Rectal smooth muscle tissue (tissue), 1 donor: Measurements from ENCODE around the gene PLEKHA8.
"Not testable (repeated sequence)": the region's sequence is repeated elsewhere in the genome, so short reads cannot be mapped to it uniquely, and the experiment has no call there.

Experiments used
- H3K27ac ChIP-seq: one replicate; pipeline ENCODE4 v1.7.0; 2013; ENCODE audit warnings: low read depth, low read length, inconsistent platforms
- H3K27me3 ChIP-seq: one replicate; pipeline ENCODE4 v1.7.0; 2013; ENCODE audit warnings: low read length; ENCODE audit not compliant: control insufficient read depth, insufficient read depth
- H3K36me3 ChIP-seq: one replicate; pipeline ENCODE4 v1.7.0; 2013; ENCODE audit warnings: low read length; ENCODE audit not compliant: control insufficient read depth, insufficient read depth
- H3K4me1 ChIP-seq: one replicate; pipeline ENCODE4 v1.7.0; 2013; ENCODE audit warnings: low read length; ENCODE audit not compliant: control insufficient read depth, insufficient read depth
- H3K4me3 ChIP-seq: one replicate; pipeline ENCODE4 v1.7.0; 2013; ENCODE audit warnings: low read length
- H3K9ac ChIP-seq: one replicate; pipeline ENCODE4 v1.7.0; 2013; ENCODE audit warnings: low read length

PLEKHA8 gene

DNA sequence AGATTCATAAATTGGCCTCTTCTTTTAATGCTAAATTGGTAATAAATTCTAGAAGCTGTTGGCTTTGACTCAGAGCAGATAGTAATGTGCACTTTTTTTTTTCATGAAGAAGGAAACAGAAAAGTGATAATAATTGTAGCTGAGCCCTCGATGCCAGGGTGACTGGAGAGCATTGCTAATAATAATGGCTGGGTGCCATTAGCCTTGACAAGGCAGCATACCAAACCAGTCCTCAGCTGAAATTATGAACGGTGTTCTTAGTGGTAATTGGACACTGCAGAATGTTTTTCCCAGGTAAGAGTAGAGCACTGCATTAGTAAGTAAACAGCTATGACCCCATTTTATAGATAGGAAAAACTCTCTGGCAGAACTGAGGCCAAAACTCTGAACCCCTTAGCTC is 18.9 kb downstream of the PLEKHA8 start:
- Histone ChIP-seq H3K27ac (no peak overlapping the region), H3K9ac (no peak overlapping the region), H3K4me3 (no peak overlapping the region), H3K27me3 (no peaks in the 10 kb centered on the region), H3K4me1 (no peaks in the 10 kb centered on the region), H3K36me3 (peaks cover 12% of the 10 kb centered on the region)

DNA sequence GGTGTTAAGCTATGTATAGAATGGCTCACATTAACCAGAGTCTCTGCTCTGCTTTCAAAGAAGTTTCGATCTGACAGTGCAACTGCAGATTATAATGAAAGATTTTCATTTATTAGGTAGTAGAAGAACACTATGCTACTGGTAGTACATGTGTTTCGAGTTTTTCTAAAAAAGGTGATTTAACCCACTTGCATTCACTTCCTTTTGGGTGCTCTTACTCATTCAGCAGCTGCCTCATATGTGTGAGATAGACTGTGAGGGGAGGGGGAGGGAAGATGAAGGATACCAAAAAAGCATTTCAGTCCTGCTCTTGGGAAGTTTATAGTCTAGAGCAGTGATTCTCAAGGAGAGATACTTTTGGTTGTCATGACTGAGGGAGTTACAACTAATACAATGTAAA is 20.4 kb downstream of the PLEKHA8 start:
- Histone ChIP-seq H3K36me3 (peaks cover 14% of the 10 kb centered on the region), H3K27ac (no peak overlapping the region), H3K4me1 (no peaks in the 10 kb centered on the region), H3K4me3 (no peak overlapping the region), H3K9ac (no peak overlapping the region), H3K27me3 (no peaks in the 10 kb centered on the region)

DNA sequence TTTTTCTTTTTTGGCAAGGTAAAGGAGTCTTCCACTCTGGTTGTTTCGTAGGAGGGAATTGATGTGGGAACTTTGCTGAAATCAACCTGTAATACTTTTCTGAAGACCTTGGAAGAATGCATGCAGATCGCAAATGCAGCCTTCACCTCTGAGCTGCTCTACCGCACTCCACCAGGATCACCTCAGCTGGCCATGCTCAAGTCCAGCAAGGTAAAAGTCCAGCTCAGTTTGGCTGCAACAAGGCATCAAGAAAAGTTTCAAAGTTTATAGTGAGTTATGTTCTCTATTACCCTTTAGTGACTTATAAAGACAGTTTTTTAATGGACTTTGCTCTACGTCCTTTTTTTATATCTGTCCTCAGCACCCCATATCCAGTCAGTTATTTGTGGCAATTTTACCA is 21.0 kb downstream of the PLEKHA8 start:
- H3K9ac ChIP-seq: no peak overlapping the region
- no peak overlapping the region for H3K27ac ChIP-seq
- no peak overlapping the region for H3K4me3 ChIP-seq
- no peaks in the 10 kb centered on the region for H3K4me1 ChIP-seq
- H3K27me3 ChIP-seq: no peaks in the 10 kb centered on the region
- peaks cover 14% of the 10 kb centered on the region for H3K36me3 ChIP-seq

DNA sequence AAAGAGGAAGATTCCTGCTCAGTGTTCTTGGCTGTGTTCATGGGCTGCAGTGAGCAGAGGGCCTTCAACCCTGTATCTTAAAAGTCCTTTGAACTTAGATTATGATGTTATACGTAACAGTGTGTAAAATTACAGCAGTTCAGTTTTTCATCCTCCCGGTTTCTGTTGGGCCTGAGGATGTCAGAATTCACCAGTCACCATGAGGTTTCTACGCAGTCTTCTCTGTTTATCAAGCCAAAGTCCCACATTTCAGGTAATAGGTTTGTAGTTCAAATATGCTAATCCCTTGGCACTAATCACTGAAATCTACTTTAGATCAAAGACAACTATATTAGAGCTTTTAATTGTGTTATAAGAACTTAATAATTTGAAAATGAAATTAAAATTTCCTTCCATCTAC is 24.9 kb downstream of the PLEKHA8 start:
- H3K4me3 ChIP-seq: no peak overlapping the region
- H3K36me3 ChIP-seq: peaks cover 4% of the 10 kb centered on the region
- H3K27ac ChIP-seq: no peak overlapping the region
- H3K4me1 ChIP-seq: no peaks in the 10 kb centered on the region
- H3K27me3 ChIP-seq: no peaks in the 10 kb centered on the region
- H3K9ac ChIP-seq: no peak overlapping the region

DNA sequence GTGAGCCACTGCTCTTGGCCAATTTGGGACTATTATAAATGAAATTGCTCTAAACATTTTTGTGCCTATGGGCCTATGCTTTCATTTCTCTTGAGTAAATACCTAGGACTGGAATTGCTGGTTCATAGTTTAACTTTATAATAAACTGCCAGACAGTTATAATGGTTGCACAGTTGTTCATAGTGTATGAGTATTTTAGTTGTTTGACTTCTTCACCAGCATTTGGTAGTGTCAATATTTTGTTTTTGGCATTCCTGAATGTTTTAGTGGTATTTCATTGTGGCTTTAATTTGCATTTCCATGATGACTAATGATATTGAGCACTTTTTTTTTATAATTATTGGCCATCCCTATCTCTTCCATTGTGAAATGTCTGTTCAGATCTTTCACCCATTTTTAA is 29.5 kb downstream of the PLEKHA8 start:
- no peak overlapping the region for H3K4me3 ChIP-seq
- H3K27ac ChIP-seq: no peak overlapping the region
- no peaks in the 10 kb centered on the region for H3K27me3 ChIP-seq
- H3K9ac ChIP-seq: no peak overlapping the region
- H3K4me1 ChIP-seq: no peaks in the 10 kb centered on the region
- H3K36me3 ChIP-seq: no peaks in the 10 kb centered on the region

DNA sequence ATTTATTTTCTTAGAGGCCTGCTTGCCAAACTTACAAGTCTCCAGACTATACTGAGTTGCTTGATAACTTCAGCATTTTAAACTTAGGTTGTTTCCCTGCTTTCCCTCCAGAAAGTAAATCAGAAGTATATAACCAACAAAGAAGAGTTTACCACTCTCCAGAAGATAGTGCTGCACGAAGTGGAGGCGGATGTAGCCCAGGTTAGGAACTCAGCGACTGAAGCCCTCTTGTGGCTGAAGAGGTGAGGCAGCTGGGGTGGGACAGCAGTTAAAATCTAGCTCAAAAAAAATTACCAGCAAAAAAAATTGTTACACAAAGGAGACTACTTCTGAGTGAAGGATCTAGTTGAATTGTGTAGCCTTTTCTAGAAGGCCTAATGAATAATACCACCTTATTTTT is 33.6 kb downstream of the PLEKHA8 start:
- not testable (repeated sequence) for H3K27ac ChIP-seq, H3K4me3 ChIP-seq, H3K4me1 ChIP-seq, H3K9ac ChIP-seq, H3K36me3 ChIP-seq, H3K27me3 ChIP-seq

DNA sequence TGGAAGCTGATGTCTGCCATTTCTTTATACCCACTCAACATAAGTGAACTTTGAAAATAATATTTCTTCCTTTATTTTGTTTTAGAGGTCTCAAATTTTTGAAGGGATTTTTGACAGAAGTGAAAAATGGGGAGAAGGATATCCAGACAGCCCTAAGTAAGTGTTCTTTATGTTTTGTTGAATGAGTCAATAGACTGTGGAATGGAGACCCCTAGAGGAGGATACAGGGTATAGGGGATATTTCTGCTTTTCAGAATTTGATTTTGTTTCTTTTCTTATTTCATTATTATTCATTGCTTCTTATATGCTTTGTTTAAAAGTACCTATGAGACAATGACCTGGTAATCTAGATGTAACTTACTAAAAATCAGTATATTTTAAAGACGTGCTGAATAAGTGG is 34.4 kb downstream of the PLEKHA8 start:
- Histone ChIP-seq H3K4me1 (no peaks in the 10 kb centered on the region), H3K27me3 (no peaks in the 10 kb centered on the region), H3K9ac (no peak overlapping the region), H3K27ac (no peak overlapping the region), H3K4me3 (no peak overlapping the region), H3K36me3 (no peaks in the 10 kb centered on the region)

DNA sequence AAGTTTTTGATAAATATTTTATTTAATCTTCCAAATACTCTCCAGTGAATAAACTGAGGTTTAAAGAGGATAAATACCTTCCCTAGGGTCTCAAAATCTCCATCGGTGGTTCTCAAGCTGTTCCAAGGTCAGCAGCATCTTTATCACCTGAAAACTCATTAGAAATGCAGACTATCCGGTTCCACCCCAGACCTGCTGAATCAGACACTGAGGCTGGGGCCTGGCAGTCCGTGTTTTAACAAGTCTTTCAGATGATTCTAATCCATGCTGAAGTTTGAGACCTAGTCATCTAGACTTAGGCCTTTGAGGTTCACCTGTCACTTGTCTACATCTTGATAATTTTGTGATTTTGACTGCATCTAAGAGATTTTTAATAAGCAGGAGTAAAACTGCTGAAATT is 37.5 kb downstream of the PLEKHA8 start:
- no peaks in the 10 kb centered on the region for H3K36me3 ChIP-seq
- no peak overlapping the region for H3K27ac ChIP-seq
- no peak overlapping the region for H3K9ac ChIP-seq
- no peaks in the 10 kb centered on the region for H3K27me3 ChIP-seq
- H3K4me1 ChIP-seq: no peaks in the 10 kb centered on the region
- H3K4me3 ChIP-seq: no peak overlapping the region

DNA sequence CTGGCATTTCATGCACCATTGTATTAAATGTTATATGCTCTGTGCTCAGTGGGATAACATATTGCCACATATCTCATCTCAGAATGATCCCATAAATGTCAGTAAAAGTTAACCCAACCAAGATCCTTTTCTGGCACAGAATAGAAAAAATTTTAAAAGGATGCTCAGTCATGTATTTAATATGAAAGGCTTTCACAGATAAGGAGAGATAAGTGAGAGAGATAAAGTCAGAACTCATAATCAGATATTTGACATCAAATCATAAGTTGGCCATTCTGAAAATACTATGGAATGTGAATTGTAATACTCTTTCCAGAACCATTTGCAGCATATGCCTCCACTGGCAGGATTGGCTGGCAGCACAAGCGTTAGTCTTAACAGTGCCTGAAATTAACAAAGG is 38.5 kb downstream of the PLEKHA8 start:
- H3K9ac ChIP-seq: no peak overlapping the region
- no peak overlapping the region for H3K4me3 ChIP-seq
- H3K27me3 ChIP-seq: no peaks in the 10 kb centered on the region
- no peak overlapping the region for H3K27ac ChIP-seq
- peaks cover 2% of the 10 kb centered on the region for H3K36me3 ChIP-seq
- no peaks in the 10 kb centered on the region for H3K4me1 ChIP-seq

DNA sequence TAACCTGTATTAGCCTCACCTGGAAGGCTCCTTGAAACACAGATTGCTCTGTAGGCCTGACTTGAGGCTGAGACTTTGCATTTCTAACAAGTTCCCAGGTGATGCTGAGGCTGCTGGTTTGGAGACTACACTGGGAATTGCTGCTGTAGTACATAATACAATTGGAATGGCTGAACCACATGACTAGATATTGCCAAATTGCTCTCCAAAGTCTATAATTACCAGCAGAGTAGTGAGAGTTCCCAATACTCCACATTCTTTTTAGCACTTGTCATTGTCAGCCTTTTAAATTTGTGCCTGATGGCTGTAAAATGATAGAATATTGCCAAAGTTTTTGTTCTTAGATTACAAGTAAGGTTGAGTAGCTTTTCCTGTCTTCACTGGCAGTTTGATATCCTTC is 39.9 kb downstream of the PLEKHA8 start:
- Histone ChIP-seq H3K4me3 (no peak overlapping the region), H3K4me1 (no peaks in the 10 kb centered on the region), H3K27ac (no peak overlapping the region), H3K36me3 (peaks cover 2% of the 10 kb centered on the region), H3K27me3 (no peaks in the 10 kb centered on the region), H3K9ac (no peak overlapping the region)

DNA sequence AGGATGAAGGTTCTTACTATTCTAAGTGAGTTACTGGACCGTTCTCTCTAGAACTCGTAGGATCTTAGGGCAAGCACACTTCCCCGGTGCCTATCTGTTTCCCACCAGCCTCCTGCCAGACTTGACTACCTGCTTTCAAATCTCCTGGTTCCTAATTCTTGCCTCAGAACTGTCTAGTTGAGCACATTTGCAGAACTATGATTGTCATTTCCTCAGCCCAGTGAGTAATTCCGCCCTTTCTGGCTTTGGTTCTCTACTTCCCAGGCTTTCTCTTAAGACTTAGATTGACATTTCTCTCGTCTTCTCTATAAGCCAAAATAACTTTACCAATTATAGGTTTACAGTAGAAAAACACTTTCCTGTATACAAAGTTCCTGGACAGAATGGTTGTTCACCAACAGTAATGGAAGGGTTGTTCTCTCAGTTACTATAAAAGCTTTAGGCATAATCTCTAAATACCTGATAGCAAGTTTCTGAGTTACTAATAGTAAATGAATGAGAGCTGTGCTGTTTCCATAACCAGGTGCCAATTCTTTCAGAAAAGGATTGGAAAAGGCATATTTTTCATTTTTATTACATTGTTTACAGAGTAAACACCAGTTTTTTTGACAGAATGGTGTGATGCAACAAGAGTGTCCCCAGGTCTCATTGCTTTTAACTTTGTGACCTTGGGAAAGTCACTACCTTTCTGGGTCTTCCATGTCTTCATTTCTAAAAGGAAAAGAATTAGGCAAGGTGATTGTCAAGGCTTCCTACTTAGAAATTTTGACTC is 41.1 kb downstream of the PLEKHA8 start:
- Histone ChIP-seq H3K4me3 (no peak overlapping the region), H3K9ac (no peak overlapping the region), H3K27me3 (no peaks in the 10 kb centered on the region), H3K27ac (no peak overlapping the region), H3K4me1 (no peaks in the 10 kb centered on the region), H3K36me3 (peaks cover 2% of the 10 kb centered on the region)

DNA sequence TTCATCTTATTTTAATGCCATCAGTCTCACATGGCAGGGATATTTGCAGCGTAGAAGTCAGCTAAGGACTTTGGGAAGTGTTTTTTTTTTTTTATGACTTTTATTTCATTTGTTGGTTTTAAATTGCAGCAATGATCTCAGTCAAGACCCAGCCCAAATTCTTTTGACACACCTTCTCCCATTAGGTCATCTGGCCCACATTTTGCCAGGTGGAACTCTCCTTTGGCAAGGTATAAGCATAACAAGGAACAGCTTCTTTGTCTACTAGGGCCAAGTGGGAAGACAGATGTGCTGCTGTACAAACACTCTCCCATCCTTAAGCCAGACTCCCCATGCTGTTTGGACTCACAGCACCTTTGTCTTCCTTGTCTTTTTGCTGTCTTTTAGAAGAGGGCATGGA is 41.8 kb downstream of the PLEKHA8 start:
- no peak overlapping the region for H3K9ac ChIP-seq
- no peak overlapping the region for H3K27ac ChIP-seq
- peaks cover 2% of the 10 kb centered on the region for H3K36me3 ChIP-seq
- no peaks in the 10 kb centered on the region for H3K27me3 ChIP-seq
- H3K4me1 ChIP-seq: no peaks in the 10 kb centered on the region
- H3K4me3 ChIP-seq: no peak overlapping the region

DNA sequence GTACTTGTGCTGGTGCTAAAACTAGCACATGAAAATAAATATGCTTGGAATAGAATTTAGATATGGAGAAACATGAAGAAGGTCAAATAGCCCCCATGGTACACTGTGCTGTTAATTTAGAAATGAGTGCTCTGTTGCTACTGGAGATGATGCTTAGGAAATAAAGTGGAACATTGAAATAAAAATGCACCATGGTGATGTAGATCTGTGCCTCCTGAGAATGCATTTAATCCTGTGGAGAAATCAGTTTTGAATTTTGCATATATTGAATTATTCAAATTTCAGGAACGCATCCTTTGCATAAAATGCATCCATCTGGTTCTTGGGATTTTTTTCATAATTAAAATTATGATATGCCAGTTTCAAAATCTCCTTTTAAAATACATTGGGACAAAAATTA is 44.5 kb downstream of the PLEKHA8 start:
- no peak overlapping the region for H3K4me3 ChIP-seq
- H3K27ac ChIP-seq: no peak overlapping the region
- H3K27me3 ChIP-seq: no peaks in the 10 kb centered on the region
- no peaks in the 10 kb centered on the region for H3K4me1 ChIP-seq
- H3K9ac ChIP-seq: no peak overlapping the region
- H3K36me3 ChIP-seq: peaks cover 2% of the 10 kb centered on the region
